Activated CD8-positive, alpha-beta memory T cell treated with anti-CD3 and anti-CD28 coated beads, Interleukin-2, amount 50 U/mL, for 1 hour (primary cell): ENCODE measurements around the gene FAM25A.
"Not testable (repeated sequence)": the region's sequence is repeated elsewhere in the genome, so short reads cannot be mapped to it uniquely, and the experiment has no call there.

ENCODE experiments used
- DNase-seq: peaks from one replicate; pipeline ENCODE4 v3.0.0-alpha.2; 2020; ENCODE audit errors: extremely low read depth

Gene FAM25A

DNA sequence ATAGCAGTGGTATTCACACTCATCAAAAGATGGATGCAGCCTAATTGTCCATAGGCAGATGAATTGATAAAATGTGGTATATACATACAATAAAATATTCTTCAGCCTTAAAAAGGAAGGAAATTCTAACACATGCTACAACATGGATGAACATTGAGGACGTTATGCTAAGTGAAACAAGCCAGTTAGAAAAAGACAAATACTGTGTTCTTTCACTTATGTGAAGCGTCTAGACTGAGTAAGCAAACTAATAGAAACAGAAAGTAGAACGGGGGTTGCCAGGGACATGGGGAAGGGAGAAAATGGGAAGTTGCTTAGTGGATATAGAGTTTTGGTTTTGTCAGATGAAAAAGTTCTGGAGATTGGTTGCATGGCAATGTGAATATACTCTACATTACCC lies 6.6 kb upstream of the FAM25A start:
- not testable (repeated sequence) for DNase-seq

- not testable (repeated sequence) for DNase-seq
These were observed 4.9 kb upstream of the FAM25A start for GRCh38 chr10:87014986-87015716.

- not testable (repeated sequence) for DNase-seq
These were observed 2.0 kb upstream of the FAM25A start for GRCh38 chr10:87018127-87018526.

DNA sequence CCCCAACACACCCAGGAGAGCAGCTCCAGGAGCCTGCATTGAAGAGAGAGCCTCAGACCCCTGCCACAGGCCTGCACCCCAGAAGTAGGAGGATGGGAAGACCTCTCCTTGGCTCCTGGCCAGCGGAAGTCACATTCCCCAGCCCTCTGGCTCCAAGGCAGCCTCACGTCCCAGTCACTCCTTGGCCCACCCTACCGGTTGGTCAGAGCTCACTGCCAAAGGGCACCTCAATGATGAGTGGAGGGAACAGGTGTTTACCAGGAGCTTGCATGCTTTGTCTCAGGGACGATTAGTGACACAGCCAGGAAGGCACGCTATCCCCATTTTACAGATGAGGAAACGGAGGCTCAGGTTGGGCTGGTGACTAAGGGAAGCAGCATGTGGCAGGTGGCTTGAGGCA lies 1.0 kb upstream of the FAM25A start:
- not testable (repeated sequence) for DNase-seq

- not testable (repeated sequence) for DNase-seq
These were observed 590 bp upstream of the FAM25A start for GRCh38 chr10:87019504-87019903.

GRCh38 chr10:87025285-87025958 lies 5.3 kb downstream of the FAM25A start:
- not testable (repeated sequence) for DNase-seq

DNA sequence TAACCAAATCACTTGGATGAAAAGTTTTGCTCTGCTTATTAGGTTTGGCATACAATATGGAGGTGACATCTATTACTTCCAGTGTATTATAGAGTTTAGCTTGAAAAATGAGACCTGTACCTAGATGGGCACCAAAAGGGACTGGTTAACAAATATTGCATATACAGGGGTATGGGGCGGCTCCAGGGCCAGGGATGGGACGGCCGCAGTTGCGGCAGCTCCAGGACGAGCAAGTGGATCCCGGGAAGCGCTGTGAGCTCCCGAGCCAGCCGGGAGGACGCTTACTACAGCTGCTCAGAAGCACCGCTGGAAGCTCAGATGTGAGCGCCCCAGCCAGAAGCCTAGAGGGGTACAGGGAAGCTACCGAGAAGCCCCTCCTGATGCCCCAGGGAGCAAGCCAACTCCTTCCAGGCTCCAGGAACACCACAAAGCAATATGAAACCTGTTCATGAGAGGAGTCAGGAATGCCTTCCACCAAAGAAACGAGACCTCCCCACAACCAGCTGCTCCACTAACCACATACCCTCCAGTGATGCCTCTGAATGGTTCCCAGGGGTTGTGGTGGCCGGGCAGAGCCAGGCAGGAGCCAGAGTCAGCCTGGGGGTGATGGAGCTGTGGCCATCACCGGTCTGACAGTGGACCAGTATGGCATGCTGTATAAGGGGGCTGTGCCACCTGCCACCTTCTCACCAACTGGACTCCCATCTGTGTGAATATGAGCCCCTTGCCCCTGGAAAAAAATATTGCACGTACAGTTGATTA lies 6.8 kb downstream of the FAM25A start:
- DNase-seq, result not testable (repeated sequence)

DNA sequence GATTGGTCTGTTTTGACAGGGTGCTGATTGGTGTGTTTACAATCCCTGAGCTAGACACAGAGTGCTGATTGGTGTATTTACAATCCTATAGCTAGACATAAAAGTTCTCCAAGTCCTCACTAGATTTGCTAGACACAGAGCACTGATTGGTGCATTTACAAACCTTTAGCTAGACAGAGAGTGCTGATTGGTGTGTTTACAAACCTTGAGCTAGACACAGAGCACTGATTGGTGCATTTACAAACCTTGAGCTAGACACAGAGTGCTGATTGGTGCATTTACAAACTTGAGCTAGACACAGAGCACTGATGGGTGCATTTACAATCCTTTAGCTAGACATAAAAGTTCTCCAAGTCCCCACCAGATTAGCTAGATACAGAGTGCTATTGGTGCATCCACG lies 10.3 kb downstream of the FAM25A start:
- not testable (repeated sequence) for DNase-seq

GRCh38 chr10:87030912-87031635 lies 11.0 kb downstream of the FAM25A start:
- DNase-seq, result no peak

DNA sequence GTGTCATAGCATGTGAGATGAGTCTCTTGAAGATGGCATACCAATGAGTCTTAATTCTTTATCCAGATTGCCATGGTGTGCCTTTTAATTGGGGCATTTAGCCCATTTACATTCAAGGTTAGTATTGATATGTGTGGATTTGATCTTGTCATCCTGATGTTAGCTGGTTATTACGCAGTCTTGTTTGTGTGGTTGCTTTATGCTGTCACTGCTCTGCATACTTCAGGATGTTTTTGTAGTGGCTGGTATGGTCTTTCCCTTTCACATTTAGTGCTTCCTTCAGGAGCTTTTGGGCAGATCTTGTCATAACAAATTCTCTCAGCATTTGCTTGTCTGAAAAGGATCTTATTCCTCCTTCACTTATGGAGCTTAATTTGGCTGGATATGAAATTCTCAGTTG lies 16.5 kb downstream of the FAM25A start:
- DNase-seq, result no peak

- DNase-seq, result no peak
These were observed 18.2 kb downstream of the FAM25A start for GRCh38 chr10:87038286-87038717.

DNA sequence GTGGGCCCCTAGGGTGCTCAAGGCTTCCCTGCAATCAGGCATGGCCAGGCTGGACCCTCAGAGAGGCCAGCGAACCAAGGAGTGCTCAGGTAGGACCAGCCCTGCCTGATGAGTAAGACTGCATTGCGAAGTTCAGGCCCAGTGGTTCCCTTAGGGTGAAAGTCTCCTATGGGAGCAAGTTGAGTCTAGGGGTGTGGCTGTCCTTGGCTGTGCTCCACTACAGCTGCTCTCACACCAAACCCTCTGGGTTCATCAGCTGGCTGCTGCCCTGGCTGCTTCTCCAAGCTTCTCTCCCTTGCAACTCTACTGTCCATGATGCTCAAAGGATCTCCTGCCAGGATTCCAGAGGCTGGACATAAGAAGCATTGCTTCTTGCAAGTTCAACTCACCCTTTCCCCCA lies 18.7 kb downstream of the FAM25A start:
- DNase-seq, result no peak

DNA sequence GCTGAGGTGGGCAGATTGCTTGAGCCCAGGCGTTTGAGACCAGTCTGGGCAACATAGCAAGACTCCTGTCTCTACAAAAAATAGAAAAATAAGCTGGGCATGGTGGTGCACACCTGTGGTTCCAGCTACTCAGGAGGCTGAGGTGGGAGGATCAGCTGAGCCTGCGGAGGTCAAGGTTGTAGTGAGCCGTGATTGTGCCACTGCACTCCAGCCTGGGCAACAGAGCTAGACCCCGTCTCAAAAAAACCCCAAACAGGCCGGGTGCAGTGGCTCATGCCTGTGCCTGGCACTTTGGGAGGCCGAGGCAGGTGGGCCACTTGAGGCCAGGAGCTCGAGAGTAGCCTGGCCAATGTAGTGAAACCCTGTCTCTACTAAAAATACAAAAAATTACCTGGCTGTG lies 23.5 kb downstream of the FAM25A start:
- not testable (repeated sequence) for DNase-seq

GRCh38 chr10:87045434-87045938 lies 25.4 kb downstream of the FAM25A start:
- DNase-seq, result no peak

DNA sequence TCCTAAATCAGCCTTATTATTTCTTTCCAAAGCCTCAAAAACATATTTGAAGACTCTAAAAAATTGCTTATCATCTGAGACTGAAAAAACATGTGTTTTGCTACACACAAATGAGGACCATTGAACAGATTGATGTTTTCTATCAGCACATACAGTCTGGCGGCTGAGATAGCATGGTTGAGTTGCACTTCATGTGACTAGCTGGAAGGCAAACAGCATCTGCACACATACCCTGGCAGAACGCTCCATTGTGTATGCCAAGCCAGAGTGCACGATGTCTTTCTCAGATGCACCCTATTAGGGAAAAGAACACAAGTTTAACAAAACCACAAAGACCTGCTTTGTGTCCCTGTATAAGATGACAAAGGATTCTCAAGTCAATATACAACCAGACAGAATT lies 33.0 kb downstream of the FAM25A start:
- DNase-seq, result no peak

DNA sequence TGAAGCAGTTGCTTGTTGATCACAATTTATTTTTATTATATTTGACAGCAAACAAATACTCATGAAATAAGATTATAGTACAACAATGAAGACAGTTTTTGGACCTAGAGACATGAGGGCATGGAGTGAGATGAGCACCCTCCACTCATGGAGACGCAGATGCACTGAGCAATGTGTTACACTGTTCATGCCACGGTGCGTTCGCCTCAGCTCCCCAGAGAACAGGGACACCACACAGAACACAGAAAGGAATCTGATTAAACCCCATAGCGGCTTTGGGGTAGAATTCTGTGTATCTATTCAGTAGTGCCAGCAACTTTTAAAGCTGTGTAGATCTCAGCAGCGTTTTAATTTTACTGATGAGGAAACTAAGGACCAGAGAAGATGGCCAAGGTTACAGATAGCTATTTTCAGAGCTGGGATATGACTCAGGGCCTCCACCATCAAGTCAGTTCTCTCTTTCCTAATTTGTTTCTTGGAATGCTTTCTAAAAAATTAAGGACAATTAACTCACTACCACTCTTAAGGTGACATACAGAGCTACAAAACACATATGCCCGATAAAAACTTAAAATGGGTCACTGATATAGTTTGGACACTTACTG lies 33.6 kb downstream of the FAM25A start:
- no peak for DNase-seq

DNA sequence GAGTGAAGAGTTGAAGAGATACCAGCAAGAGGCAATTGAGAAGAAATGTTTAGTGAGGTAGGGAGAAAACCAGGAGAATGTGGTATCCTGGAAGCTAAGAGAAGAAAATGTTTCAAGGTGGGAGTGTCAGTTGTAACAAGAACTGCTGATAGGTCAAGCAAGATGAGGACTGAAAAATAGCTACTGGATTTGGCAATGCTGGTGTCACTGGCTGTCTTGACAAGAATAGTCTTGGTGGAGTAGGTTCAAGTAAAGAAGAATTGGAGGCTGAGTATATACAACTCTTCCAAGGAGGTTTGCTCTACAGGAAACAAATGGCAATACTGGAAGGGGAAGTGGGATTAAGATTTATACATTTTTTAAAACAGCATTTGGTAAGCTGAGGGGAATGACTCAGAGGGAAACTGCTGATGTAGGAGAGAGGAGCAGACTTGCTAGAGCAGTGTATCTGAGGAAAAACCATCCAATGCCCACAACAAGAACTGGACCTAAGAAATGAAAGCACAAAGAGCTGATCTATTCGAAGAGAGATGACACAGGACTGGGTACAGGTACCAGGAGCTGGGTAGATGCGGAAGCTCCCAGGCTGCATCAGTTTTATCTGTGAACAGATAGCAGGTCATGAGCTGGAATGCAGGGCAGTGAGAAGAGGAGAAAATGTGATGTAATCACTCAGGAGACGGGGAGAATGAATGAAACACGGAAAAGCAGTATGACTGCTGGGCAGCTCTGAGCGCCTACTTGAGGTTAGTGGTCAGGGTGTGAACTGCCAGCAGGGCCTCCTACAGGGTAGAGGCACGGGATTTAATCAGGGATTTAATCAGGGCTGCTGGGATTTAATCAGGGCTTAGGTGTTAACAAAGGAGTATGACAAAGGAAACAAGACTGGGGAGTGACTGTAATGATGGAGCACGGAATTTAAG lies 34.5 kb downstream of the FAM25A start:
- no peak for DNase-seq

GRCh38 chr10:87058171-87058570 lies 38.1 kb downstream of the FAM25A start:
- DNase-seq, result no peak

GRCh38 chr10:87059401-87059800 lies 39.3 kb downstream of the FAM25A start:
- no peak for DNase-seq

DNA sequence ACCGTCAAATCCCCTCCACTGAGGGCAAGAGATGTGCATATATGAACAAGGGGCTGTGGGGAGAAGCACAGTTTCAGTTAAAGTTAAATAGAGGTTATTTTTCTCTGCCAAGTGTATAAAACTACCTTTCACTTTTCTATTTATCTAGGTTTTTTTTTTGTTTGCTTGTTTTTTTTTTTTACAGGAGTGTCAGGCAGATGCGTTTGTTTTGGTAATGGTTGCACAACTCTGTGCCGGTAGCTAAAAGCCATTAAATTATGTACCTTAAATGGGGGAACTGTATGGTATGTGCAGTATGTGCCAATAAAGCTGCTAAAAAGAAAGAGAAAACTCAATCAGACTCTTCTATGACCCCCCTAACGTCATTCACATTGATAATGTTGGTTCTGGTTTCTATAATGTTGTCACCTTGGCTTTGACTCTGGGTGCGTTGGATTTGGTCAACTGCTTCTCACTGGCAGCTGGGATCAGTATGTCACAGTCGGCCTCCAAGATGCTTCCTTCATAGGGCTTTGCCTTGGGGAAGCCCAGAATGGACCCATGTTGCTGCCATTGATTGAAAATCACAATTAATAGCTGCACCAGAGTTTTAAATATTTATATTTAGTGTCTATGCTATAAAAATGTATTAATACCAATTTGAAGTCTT lies 40.3 kb downstream of the FAM25A start:
- no peak for DNase-seq
